GM12878 (cell line): ENCODE results near the gene STAT4. TPM values are rescaled to one million over a fixed set of nuclear protein-coding genes. Genes with fewer than 3 reads are reported as not detected.

Experiments used
- ATAC-seq: fragments of 200-7000 bp; cut with Tn5 transposase; 3 replicates; pipeline ENCODE4 v1.9.1; 2020; ENCODE audit warnings: mild to moderate bottlenecking, moderate library complexity
- BruUV-seq: library from RNA; stranded (reverse); fragments of 400-500 nt; replicated peaks from 2 replicates; lab custom pipeline; 2021; lab: Mats Ljungman, UMichigan
- CTCF ChIA-PET: fragments of 300-600 bp; sonication (Branson Sonifier 250); formaldehyde crosslinking; extraction: SDS; loops from one replicate; lab custom pipeline; 2021; ENCODE audit warnings: inconsistent platforms; lab: Yijun Ruan, JAX
- POLR2A ChIA-PET: fragments of 350-600 bp; formaldehyde crosslinking; extraction: SDS; loops from one replicate; lab custom pipeline; 2021; ENCODE audit warnings: inconsistent platforms; lab: Charles Lee
- RAD21 ChIA-PET: fragments of 300-600 bp; sonication (Branson Sonifier 250); formaldehyde crosslinking; loops from one replicate; lab custom pipeline; 2023; ENCODE audit warnings: antibody characterized with exemption; ENCODE audit not compliant: unreplicated experiment; lab: Charles Lee
- SMC1A ChIA-PET: fragments of 300-600 bp; sonication (Branson Sonifier 250); formaldehyde crosslinking; loops from one replicate; lab custom pipeline; 2023; ENCODE audit not compliant: unreplicated experiment, uncharacterized antibody; lab: Charles Lee
- DNase-seq: peaks from one replicate; pipeline ENCODE4 v3.0.0-alpha.2; 2011; ENCODE audit warnings: low read depth, low spot score
- FAIRE-seq: peaks from 3 replicates; lab custom pipeline; 2011; peaks lifted over from hg19 to GRCh38; lab: Jason Lieb, UNC
- H2AFZ ChIP-seq: 2 replicates; pipeline ENCODE4 v1.6.0; 2011; ENCODE audit warnings: low read depth, low read length, control low read depth; ENCODE audit not compliant: control insufficient read depth
- H3K27ac ChIP-seq: 2 replicates; pipeline ENCODE4 v1.5.1; 2011; ENCODE audit warnings: control low read depth; ENCODE audit not compliant: control insufficient read depth, insufficient read depth
- H3K27me3 ChIP-seq, 2 experiments: replicated peaks in 1 of 2; 2 replicates each; pipeline versions ENCODE4 v1.6.0 to v1.6.1; 2011; ENCODE audit warnings: low read length in 1 of 2; ENCODE audit not compliant: control insufficient read depth in 2 of 2, insufficient read depth in 2 of 2
- H3K36me3 ChIP-seq, 2 experiments: 2 replicates each; pipeline ENCODE4 v1.5.1; 2011; ENCODE audit warnings: low read length in 1 of 2; ENCODE audit not compliant: control insufficient read depth in 2 of 2, insufficient read depth in 2 of 2
- H3K4me1 ChIP-seq: 2 replicates; pipeline ENCODE4 v1.6.1; 2011; ENCODE audit warnings: mild to moderate bottlenecking, low read length, moderate library complexity, mixed read lengths; ENCODE audit not compliant: control insufficient read depth, insufficient read depth
- H3K4me2 ChIP-seq: 2 replicates; pipeline ENCODE4 v1.6.0; 2011; ENCODE audit warnings: control low read depth; ENCODE audit not compliant: control insufficient read depth, insufficient read depth
- H3K4me3 ChIP-seq: fragments of 200-600 bp; sonication (generic); 2 replicates; pipeline ENCODE4 v1.5.1; 2016
- H3K79me2 ChIP-seq: 2 replicates; pipeline ENCODE4 v1.6.0; 2011; ENCODE audit warnings: low read length; ENCODE audit not compliant: control insufficient read depth, insufficient read depth
- H3K9ac ChIP-seq: 2 replicates; pipeline ENCODE4 v1.8.0; 2011; ENCODE audit warnings: low read length, control low read depth, mixed read lengths; ENCODE audit not compliant: control insufficient read depth, insufficient read depth
- H3K9me3 ChIP-seq: replicated peaks from 3 replicates; pipeline ENCODE4 v1.5.1; 2011; ENCODE audit warnings: mild to moderate bottlenecking, low read length; ENCODE audit not compliant: control insufficient read depth, insufficient read depth
- H4K20me1 ChIP-seq: 2 replicates; pipeline ENCODE4 v1.6.0; 2011; ENCODE audit not compliant: control insufficient read depth, insufficient read depth
- ASH2L ChIP-seq: fragments of 300-600, 200-600 bp; sonication (generic); IDR thresholded peaks from 2 replicates; pipeline ENCODE4 v1.6.1; 2017; ENCODE audit warnings: low read depth, mild to moderate bottlenecking, borderline replicate concordance
- BHLHE40 ChIP-seq, 2 experiments: fragments of 450-650 bp in 1 of 2; IDR thresholded peaks; 2 replicates each; pipeline ENCODE4 v1.6.1; 2011 to 2017; ENCODE audit warnings: low read depth in 2 of 2, borderline replicate concordance in 1 of 2, improper control_type of control experiment in 1 of 2, low read length in 1 of 2, mild to moderate bottlenecking in 1 of 2
- CBX3 ChIP-seq: fragments of 200-600 bp; sonication (generic); IDR thresholded peaks from 2 replicates; pipeline ENCODE4 v1.6.1; 2016; ENCODE audit warnings: low read depth, borderline replicate concordance
- CREM ChIP-seq: IDR thresholded peaks from 2 replicates; pipeline ENCODE4 v1.6.1; 2014; ENCODE audit warnings: antibody characterized with exemption, low read depth
- PAX5 ChIP-seq: IDR thresholded peaks from 2 replicates; pipeline ENCODE4 v1.6.1; 2011; ENCODE audit warnings: low read depth, low read length, borderline replicate concordance
- POLR2AphosphoS5 ChIP-seq: IDR thresholded peaks from 2 replicates; pipeline ENCODE4 v1.6.1; 2011; ENCODE audit warnings: mild to moderate bottlenecking, low read length, inconsistent platforms
- SPI1 ChIP-seq: IDR thresholded peaks from 2 replicates; pipeline ENCODE4 v1.6.1; 2011; ENCODE audit warnings: low read depth, mild to moderate bottlenecking, low read length, moderate library complexity, borderline replicate concordance; ENCODE audit not compliant: insufficient read depth
- SUZ12 ChIP-seq: fragments of 200-600 bp; sonication (generic); IDR thresholded peaks from one replicate; pipeline ENCODE4 v1.6.1; 2018; ENCODE audit warnings: antibody characterized with exemption, mild to moderate bottlenecking; ENCODE audit not compliant: unreplicated experiment
- WGBS: methylation state at CpG from one replicate; pipeline ENCODE4 v1.1.6; 2016; ENCODE audit warnings: low lambda C conversion rate; ENCODE audit not compliant: insufficient replicate concordance, insufficient coverage; ENCODE audit errors: missing lambda C conversion rate; 5-methylcytosine and 5-hydroxymethylcytosine counted together
- in situ Hi-C: fragments of 300-500 bp; cut with MboI; formaldehyde crosslinking; loops from 9 replicates; pipeline ENCODE4 v1.14.3; 2018; ENCODE audit warnings: mixed read lengths
- intact Hi-C: fragments of 100-400 bp; cut with micrococcal nuclease; formaldehyde crosslinking; loops from one replicate; pipeline ENCODE4 v1.14.2; 2022; ENCODE audit not compliant: unreplicated experiment
- polyA plus RNA-seq, 11 experiments: library from polyadenylated mRNA; depleted of rRNA in 4 of 11; unstranded in 6 of 11; stranded (reverse) in 5 of 11; fragments of >200 nt; fragmentation: Nextera tagmentation in 4 of 11; fragmentation: Illumina TruSeq in 1 of 11; extraction: Ambion mirVana in 4 of 11; extraction: Trizol in 1 of 11; gene quantifications; 1 replicate in 1 of 11; 2 replicates in 10 of 11; pipeline versions ENCODE4 v1.2.1 to v1.2.3, GENCODE V29; 2011 to 2016; ENCODE audit warnings: inconsistent platforms in 2 of 11, missing spikeins in 2 of 11, low read depth in 1 of 11
- total RNA-seq, 4 experiments: library from RNA; depleted of rRNA in 3 of 4; stranded (reverse); fragments of >200 nt in 3 of 4; fragmentation: Illumina TruSeq in 1 of 4; extraction: Trizol in 1 of 4; gene quantifications; 2 replicates each; pipeline versions ENCODE4 v1.2.1 to v1.2.3, GENCODE V29; 2013 to 2021

The STAT4 gene
- total and polyA plus RNA-seq, 10 of the 15 experiments (the other 5 are each of a cell fraction or from before 2014, with no cell fraction given) = 3.1 to 9.3 (median 7.1) TPM

DNA sequence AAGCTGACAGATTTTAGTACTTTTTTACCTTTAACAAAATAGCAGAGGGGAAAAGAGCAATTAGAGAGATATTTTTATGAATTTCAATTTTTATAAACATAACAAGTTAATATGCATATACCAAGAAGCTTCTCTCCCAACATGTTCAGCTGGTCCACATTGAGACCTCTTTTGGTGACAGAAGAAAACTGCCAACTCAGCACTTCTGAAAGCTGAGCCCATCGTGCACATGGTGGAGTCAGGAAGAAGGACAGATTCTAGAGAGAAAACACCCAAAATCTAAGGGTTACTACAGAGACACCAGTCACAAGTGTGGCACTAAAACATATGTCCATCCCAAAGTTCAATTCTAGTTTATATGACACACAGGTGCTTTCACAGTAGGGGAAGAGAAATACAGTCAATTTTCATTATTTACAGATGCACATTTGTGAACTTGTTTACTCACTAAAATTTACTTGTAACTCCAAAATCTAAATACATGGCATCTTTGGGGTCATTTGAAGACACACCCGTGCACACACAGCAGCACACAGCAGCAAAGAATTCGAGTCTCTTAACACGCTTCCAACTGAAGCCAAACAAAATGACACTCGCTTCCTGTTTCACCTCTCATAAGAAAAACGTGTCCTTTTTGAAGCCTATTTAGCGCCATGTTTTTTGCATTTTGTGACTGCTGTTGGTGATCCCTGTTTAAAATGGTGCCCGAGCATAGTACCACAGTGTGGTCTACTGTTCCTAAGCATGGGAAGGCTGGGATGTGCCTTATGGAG, 168.3 kb downstream of the STAT4 start:
- Histone ChIP-seq H3K27ac (no peak overlapping the region), H3K4me3 (no peak overlapping the region), H2AFZ (no peak overlapping the region), H3K9me3 (no peaks in the 10 kb centered on the region), H3K9ac (no peak overlapping the region), H4K20me1 (peaks cover 15% of the 10 kb centered on the region), H3K4me1 (no peaks in the 10 kb centered on the region), H3K36me3 (peaks cover 55 to 92% of the 10 kb centered on the region in 2 experiments), H3K4me2 (no peak overlapping the region), H3K27me3 (no peaks in the 10 kb centered on the region), H3K79me2 (no peaks in the 10 kb centered on the region; the same call in 1 of the 2 replicates)
- RAD21 ChIA-PET = interaction anchor here (0.9 to 1.0 kb wide), 2 partner anchors 35 to 47 kb away, joined by 3 read pairs; no protein-coding TSS in a partner anchor
- ATAC-seq (no peak), DNase-seq (no peak), FAIRE-seq (no peak)
- CTCF ChIA-PET = interaction anchor here (0.6 to 1.9 kb wide), 6 partner anchors 11 to 47 kb away, joined by 3 to 5 read pairs (median 4); no protein-coding TSS in a partner anchor
- SMC1A ChIA-PET = interaction anchor here (1.0 to 1.5 kb wide), 5 partner anchors 9 to 31 kb away, joined by 3 to 8 read pairs (median 3); no protein-coding TSS in a partner anchor
- intact Hi-C loops = no loop called here
- no peak for TF ChIP-seq SUZ12
- no peak for TF ChIP-seq CBX3
- no peak for TF ChIP-seq BHLHE40 (IDR thresholded peaks at IDR 0.05; ENCODE audit: borderline replicate concordance in 1 of 2, low read depth in 2 of 2, low read length in 1 of 2)
- TF ChIP-seq ASH2L = no peak
- peak; percentile 72; the same call in 1 of the 2 replicates for TF ChIP-seq POLR2AphosphoS5
- TF ChIP-seq PAX5 = no peak
- no peak for TF ChIP-seq SPI1
- TF ChIP-seq CREM = no peak
- BruUV-seq = no TSS peak
- in situ Hi-C loops = no loop called here
- POLR2A ChIA-PET = interaction anchor here (1.4 kb wide), 1 partner anchor 10 kb away, joined by 3 read pairs; no protein-coding TSS in a partner anchor
- WGBS = 78% methylated on average over 8 of the region's 8 CpGs
